GM10248 (cell line): ENCODE results near the gene MTMR10.

ENCODE experiments used
- CTCF ChIA-PET: fragments of 300-600 bp; sonication (Branson Sonifier 250); formaldehyde crosslinking; extraction: SDS; loops from one replicate; lab custom pipeline; 2021; ENCODE audit warnings: antibody characterized with exemption; lab: Yijun Ruan, JAX
- POLR2A ChIA-PET: fragments of 350-650 bp; sonication (Branson Sonifier 250); formaldehyde crosslinking; extraction: SDS; loops from one replicate; lab custom pipeline; 2020; ENCODE audit warnings: antibody characterized with exemption; lab: Yijun Ruan, JAX
- DNase-seq: peaks from one replicate; pipeline ENCODE4 v3.0.0; 2012; ENCODE audit errors: extremely low spot score
- TF ChIP-seq, protein P1 (sequence below): IDR thresholded peaks from 2 replicates; pipeline ENCODE4 v1.5.1; 2012; ENCODE audit warnings: mild to moderate bottlenecking, low read depth; ENCODE audit errors: extremely low read depth, missing control alignments, control extremely low read depth

Gene MTMR10

DNA sequence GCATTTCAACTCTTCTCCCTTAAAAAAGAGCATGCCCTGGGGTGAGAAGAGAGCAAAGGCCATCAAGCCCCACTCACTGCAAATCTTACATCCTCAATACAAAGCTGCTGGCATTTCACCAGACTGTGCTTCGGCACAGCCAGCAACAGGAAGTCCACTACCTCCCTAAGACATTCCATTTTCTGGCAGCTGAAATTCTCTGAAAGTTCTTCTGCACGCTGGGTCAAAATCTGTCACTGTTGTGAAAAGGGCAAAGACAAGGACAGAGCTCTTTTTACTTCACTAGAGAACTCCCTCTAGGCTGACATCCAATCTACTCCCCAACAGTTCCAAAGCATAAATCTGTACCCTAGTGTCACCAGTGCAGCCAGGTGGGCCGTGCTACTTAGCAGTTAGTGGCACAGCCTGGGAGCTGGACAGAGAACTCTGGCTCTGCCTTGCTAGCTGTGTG, 6.3 kb downstream of the MTMR10 start:
- DNase-seq = no peak

DNA sequence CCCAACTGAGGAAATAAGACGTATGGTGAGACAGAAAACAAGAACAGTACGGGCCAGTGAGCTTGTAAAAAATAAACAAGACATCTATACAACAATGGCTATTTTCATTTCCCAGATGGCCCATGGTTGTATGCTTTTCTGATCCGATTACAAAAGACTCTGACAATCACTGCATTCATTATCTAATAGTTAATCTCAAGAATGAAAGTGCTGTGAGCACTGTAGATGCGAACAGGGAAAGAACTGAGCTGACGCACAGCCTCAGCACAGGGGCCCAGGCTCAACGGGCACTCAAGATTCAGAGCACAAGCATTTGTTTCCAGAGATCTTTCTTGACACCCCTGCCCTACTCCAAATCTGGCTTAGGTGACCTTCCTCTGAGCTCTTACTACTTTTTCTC, 6.9 kb downstream of the MTMR10 start:
- ChIA-PET CTCF (interaction anchor here (0.8 to 2.0 kb wide), 8 partner anchors 10 to 503 kb away, joined by 3 to 8 read pairs (median 3); no protein-coding TSS in a partner anchor), POLR2A (no interaction called here)
- TF ChIP-seq, protein P1, sequence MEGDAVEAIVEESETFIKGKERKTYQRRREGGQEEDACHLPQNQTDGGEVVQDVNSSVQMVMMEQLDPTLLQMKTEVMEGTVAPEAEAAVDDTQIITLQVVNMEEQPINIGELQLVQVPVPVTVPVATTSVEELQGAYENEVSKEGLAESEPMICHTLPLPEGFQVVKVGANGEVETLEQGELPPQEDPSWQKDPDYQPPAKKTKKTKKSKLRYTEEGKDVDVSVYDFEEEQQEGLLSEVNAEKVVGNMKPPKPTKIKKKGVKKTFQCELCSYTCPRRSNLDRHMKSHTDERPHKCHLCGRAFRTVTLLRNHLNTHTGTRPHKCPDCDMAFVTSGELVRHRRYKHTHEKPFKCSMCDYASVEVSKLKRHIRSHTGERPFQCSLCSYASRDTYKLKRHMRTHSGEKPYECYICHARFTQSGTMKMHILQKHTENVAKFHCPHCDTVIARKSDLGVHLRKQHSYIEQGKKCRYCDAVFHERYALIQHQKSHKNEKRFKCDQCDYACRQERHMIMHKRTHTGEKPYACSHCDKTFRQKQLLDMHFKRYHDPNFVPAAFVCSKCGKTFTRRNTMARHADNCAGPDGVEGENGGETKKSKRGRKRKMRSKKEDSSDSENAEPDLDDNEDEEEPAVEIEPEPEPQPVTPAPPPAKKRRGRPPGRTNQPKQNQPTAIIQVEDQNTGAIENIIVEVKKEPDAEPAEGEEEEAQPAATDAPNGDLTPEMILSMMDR = no peak
- no peak for DNase-seq

More for the DNA sequence above, 6.3 kb downstream of the MTMR10 start:
- ChIA-PET POLR2A (no interaction called here), CTCF (interaction anchor here (0.8 to 2.0 kb wide), 10 partner anchors 10 to 502 kb away, joined by 3 to 8 read pairs (median 3); no protein-coding TSS in a partner anchor)
- TF ChIP-seq, protein P1 = no peak

DNA sequence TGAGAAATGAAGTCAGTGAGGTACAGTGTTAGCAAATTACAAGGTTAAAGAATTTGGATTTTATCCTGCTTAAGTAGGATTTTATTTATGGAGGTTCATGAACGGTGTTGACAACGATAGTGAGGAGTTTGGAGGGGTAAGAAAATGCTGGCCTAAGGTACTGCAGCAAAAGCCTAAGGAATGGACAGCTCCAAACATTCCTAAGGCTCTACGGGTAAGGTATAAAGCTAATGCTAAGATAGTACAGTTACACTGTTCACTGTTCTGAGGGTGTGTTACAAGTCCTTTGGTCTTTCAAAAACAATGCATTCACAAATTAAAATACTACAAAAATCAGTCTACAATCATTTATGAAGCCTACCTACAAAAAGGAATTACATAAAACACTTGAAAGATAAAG, 7.3 kb downstream of the MTMR10 start:
- ChIA-PET POLR2A (no interaction called here), CTCF (interaction anchor here (1.1 to 1.5 kb wide), 4 partner anchors 10 to 214 kb away, joined by 3 to 8 read pairs (median 4); no protein-coding TSS in a partner anchor)
- DNase-seq = no peak
- TF ChIP-seq, protein P1 = no peak

DNA sequence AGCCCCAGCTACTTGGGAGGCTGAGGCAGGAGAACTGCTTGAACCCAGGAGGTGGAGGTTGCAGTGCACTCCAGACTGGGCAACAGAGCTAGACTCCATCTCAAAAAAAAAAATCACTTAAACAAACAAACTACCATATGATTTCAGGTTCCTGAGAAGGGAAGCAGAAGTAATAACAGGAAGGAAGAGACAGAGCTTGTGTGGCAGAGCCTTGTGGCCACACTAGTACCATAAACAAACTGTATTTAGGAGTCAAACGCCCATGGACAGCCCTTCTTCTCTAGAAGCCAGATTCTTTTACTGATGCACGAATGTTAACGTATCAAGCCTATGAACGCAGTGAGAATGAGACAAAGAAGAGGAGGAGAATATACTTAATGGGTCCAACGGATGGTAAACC, 12.0 kb downstream of the MTMR10 start:
- CTCF ChIA-PET = interaction anchor here (0.7 to 1.6 kb wide), 3 partner anchors 10 to 35 kb away, joined by 3 to 4 read pairs (median 3); partner anchors contain the start of gene MTMR10
- TF ChIP-seq, protein P1 = no peak
- POLR2A ChIA-PET = no interaction called here
- DNase-seq = no peak

DNA sequence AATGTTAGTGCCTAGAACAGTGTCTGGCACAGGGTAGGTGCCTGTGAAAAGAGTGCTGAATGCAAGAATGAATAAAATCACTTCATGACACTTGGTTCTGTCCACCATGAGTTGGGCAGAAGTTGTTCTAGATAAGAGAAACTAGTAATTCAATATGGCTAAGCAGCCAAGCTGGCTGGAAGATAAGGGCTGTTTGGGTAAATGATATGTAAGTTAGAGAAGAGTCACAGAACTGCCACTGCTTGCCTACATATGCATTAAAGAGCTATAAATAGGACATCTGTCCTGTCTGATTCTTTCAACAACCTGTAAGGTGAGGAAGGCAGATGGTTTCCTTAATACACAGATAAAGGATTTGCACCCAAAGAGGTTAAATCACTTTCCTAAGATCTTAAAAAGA, 13.1 kb downstream of the MTMR10 start:
- CTCF ChIA-PET = interaction anchor here (1.0 to 2.3 kb wide), 4 partner anchors 8 to 15 kb away, joined by 3 to 8 read pairs (median 5); no protein-coding TSS in a partner anchor
- TF ChIP-seq, protein P1 = no peak
- no peak for DNase-seq
- POLR2A ChIA-PET = no interaction called here

DNA sequence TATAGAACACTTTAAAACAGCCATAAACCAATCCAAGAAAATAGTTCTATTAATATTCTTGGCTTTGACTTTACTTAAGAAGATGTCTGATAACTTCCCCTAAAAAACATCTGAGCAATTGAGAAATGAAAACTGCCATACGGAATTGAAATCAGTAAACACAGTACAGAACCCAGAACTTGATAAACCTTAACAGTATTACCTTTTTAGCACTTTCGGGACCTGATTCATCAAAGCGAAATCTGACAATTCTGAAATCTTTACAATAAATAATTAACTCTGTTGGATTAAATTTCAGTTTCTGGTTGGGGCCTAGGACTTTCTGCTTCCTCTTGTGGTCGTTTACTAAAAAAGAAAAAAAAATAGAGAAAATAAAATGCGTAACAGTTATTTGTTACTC, 17.3 kb downstream of the MTMR10 start:
- TF ChIP-seq, protein P1 = no peak
- POLR2A ChIA-PET = no interaction called here
- no peak for DNase-seq
- CTCF ChIA-PET = interaction anchor here (1.2 to 2.2 kb wide), 4 partner anchors 7 to 22 kb away, joined by 3 to 8 read pairs (median 5); no protein-coding TSS in a partner anchor

DNA sequence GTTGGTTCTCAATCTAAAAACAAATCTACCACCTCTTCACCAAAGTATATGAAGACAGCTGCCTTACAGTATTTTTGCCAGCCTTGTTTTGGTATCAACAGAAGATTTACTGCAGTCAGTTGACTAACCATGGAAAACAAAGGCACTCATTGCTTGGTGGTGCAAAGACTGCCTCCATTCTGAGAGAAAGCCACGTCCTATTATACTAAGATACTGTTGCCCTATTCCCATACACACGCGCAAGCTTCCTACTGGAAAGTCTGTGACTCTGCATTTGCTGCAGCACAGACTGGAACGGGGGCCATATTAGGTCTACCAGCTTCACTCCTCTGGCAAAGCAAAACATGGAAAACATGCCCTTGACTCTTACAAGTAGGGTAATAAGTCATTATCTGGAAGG, 18.0 kb downstream of the MTMR10 start:
- ChIA-PET POLR2A (no interaction called here), CTCF (interaction anchor here (1.2 to 2.2 kb wide), 4 partner anchors 8 to 22 kb away, joined by 3 to 8 read pairs (median 5); no protein-coding TSS in a partner anchor)
- TF ChIP-seq, protein P1 = no peak
- DNase-seq = no peak
